K562 (cell line): Measurements from ENCODE around the gene MUCL3. TPM values are rescaled to one million over a fixed set of nuclear protein-coding genes. Genes with fewer than 3 reads are reported as not detected.

Experiments used
- ATF3 ChIP-seq, 2 experiments: fragments of 450-650 bp in 1 of 2; sonication (generic) in 1 of 2; formaldehyde crosslinking in 1 of 2; IDR thresholded peaks in 1 of 2; conservative IDR thresholded peaks in 1 of 2; 2 replicates each; pipeline versions ENCODE4 v1.6.1 to v1.8.1; 2016 to 2023; ENCODE audit warnings: mild to moderate bottlenecking in 2 of 2, moderate library complexity in 2 of 2, inconsistent platforms in 1 of 2, missing genetic modification reagents in 1 of 2
- HLTF ChIP-seq: fragments of 450-650 bp; IDR thresholded peaks from 2 replicates; pipeline ENCODE4 v1.6.1; 2016
- KDM4B ChIP-seq, 2 experiments: fragments of 450-650 bp in 1 of 2; sonication (generic) in 1 of 2; IDR thresholded peaks; 2 replicates each; pipeline ENCODE4 v1.6.1; 2016 to 2017; ENCODE audit warnings: borderline replicate concordance in 2 of 2, antibody characterized with exemption in 1 of 2, low read depth in 1 of 2, mild to moderate bottlenecking in 1 of 2
- KDM5B ChIP-seq: fragments of 200-600 bp; sonication (generic); IDR thresholded peaks from 2 replicates; pipeline ENCODE4 v1.6.1; 2012; ENCODE audit warnings: low read depth, mild to moderate bottlenecking, moderate library complexity, low read length, control low read depth, inconsistent platforms; ENCODE audit not compliant: insufficient replicate concordance
- TCF7 ChIP-seq: sonication (generic); IDR thresholded peaks from 2 replicates; pipeline ENCODE4 v1.6.1; 2016; ENCODE audit warnings: antibody characterized with exemption, borderline replicate concordance
- ZBTB34 ChIP-seq: fragments of 250-450 bp; sonication (Bioruptor Pico); IDR thresholded peaks from 2 replicates; pipeline ENCODE4 v1.8.0; 2021; ENCODE audit warnings: mild to moderate bottlenecking, moderate library complexity
- ZNF444 ChIP-seq: fragments of 250-450 bp; sonication (Bioruptor Pico); IDR thresholded peaks from 2 replicates; pipeline ENCODE4 v1.4.0; 2020; ENCODE audit warnings: mild to moderate bottlenecking, moderate library complexity
- ZNF707 ChIP-seq: fragments of 250-450 bp; sonication (Bioruptor Pico); conservative IDR thresholded peaks from 2 replicates; pipeline ENCODE4 v1.8.0; 2022; ENCODE audit warnings: inconsistent platforms, mild to moderate bottlenecking, moderate library complexity
- polyA plus RNA-seq, 8 experiments: library from polyadenylated mRNA; depleted of rRNA in 4 of 8; stranded (reverse) in 5 of 8; unstranded in 3 of 8; fragments of >200 nt; fragmentation: Nextera tagmentation in 2 of 8; fragmentation: Illumina TruSeq in 1 of 8; extraction: Ambion mirVana in 2 of 8; extraction: Trizol in 1 of 8; gene quantifications; 2 replicates each; pipeline versions ENCODE4 v1.2.1 to v1.2.3, GENCODE V29; 2011 to 2014; ENCODE audit warnings: inconsistent platforms in 1 of 8, missing spikeins in 1 of 8
- total RNA-seq, 7 experiments: library from RNA; depleted of rRNA in 6 of 7; stranded (reverse); fragments of >200 nt in 6 of 7; fragmentation: Illumina TruSeq in 2 of 7; extraction: Trizol in 2 of 7; gene quantifications; 2 replicates each; pipeline versions ENCODE4 v1.2.1 to v1.2.3, GENCODE V29; 2011 to 2021; ENCODE audit warnings: low replicate concordance in 1 of 7
- TF ChIP-seq, protein P1 (sequence below): fragments of 200-600 bp; sonication (generic); IDR thresholded peaks from one replicate; pipeline ENCODE4 v1.6.1; 2012; ENCODE audit warnings: mild to moderate bottlenecking, low read depth, low read length, inconsistent platforms
- TF ChIP-seq, protein P2 (sequence below), 2 experiments: fragments of 450-650 bp; conservative IDR thresholded peaks; 2 replicates each; pipeline ENCODE4 v1.6.1; 2017; ENCODE audit warnings: mild to moderate bottlenecking in 2 of 2, moderate library complexity in 2 of 2

Gene MUCL3
- total and polyA plus RNA-seq, 9 of the 15 experiments (the other 6 are each of a cell fraction or from before 2014, with no cell fraction given), result 0.07 TPM; not detected in 8

GRCh38 chr6:30914076-30914853, 26.5 kb upstream of the MUCL3 start, which contains the start of gene VARS2 (continued):
- TF ChIP-seq ZNF707 (no peak), ZBTB34 (CRISPR knock-in tag) (no peak), HLTF (no peak; the same call in 1 of the 2 replicates), ATF3 (IDR thresholded peaks at IDR 0.05) (no peak), ATF3 (CRISPR knock-in tag; conservative IDR thresholded peaks at IDR 0.05) (no peak), TCF7 (no peak), KDM5B (peak; percentile 57), ZNF444 (no peak), KDM4B (IDR thresholded peaks at IDR 0.05; ENCODE audit: borderline replicate concordance in 2 of 2, low read depth in 1 of 2) (no peak)
- TF ChIP-seq, protein P1, sequence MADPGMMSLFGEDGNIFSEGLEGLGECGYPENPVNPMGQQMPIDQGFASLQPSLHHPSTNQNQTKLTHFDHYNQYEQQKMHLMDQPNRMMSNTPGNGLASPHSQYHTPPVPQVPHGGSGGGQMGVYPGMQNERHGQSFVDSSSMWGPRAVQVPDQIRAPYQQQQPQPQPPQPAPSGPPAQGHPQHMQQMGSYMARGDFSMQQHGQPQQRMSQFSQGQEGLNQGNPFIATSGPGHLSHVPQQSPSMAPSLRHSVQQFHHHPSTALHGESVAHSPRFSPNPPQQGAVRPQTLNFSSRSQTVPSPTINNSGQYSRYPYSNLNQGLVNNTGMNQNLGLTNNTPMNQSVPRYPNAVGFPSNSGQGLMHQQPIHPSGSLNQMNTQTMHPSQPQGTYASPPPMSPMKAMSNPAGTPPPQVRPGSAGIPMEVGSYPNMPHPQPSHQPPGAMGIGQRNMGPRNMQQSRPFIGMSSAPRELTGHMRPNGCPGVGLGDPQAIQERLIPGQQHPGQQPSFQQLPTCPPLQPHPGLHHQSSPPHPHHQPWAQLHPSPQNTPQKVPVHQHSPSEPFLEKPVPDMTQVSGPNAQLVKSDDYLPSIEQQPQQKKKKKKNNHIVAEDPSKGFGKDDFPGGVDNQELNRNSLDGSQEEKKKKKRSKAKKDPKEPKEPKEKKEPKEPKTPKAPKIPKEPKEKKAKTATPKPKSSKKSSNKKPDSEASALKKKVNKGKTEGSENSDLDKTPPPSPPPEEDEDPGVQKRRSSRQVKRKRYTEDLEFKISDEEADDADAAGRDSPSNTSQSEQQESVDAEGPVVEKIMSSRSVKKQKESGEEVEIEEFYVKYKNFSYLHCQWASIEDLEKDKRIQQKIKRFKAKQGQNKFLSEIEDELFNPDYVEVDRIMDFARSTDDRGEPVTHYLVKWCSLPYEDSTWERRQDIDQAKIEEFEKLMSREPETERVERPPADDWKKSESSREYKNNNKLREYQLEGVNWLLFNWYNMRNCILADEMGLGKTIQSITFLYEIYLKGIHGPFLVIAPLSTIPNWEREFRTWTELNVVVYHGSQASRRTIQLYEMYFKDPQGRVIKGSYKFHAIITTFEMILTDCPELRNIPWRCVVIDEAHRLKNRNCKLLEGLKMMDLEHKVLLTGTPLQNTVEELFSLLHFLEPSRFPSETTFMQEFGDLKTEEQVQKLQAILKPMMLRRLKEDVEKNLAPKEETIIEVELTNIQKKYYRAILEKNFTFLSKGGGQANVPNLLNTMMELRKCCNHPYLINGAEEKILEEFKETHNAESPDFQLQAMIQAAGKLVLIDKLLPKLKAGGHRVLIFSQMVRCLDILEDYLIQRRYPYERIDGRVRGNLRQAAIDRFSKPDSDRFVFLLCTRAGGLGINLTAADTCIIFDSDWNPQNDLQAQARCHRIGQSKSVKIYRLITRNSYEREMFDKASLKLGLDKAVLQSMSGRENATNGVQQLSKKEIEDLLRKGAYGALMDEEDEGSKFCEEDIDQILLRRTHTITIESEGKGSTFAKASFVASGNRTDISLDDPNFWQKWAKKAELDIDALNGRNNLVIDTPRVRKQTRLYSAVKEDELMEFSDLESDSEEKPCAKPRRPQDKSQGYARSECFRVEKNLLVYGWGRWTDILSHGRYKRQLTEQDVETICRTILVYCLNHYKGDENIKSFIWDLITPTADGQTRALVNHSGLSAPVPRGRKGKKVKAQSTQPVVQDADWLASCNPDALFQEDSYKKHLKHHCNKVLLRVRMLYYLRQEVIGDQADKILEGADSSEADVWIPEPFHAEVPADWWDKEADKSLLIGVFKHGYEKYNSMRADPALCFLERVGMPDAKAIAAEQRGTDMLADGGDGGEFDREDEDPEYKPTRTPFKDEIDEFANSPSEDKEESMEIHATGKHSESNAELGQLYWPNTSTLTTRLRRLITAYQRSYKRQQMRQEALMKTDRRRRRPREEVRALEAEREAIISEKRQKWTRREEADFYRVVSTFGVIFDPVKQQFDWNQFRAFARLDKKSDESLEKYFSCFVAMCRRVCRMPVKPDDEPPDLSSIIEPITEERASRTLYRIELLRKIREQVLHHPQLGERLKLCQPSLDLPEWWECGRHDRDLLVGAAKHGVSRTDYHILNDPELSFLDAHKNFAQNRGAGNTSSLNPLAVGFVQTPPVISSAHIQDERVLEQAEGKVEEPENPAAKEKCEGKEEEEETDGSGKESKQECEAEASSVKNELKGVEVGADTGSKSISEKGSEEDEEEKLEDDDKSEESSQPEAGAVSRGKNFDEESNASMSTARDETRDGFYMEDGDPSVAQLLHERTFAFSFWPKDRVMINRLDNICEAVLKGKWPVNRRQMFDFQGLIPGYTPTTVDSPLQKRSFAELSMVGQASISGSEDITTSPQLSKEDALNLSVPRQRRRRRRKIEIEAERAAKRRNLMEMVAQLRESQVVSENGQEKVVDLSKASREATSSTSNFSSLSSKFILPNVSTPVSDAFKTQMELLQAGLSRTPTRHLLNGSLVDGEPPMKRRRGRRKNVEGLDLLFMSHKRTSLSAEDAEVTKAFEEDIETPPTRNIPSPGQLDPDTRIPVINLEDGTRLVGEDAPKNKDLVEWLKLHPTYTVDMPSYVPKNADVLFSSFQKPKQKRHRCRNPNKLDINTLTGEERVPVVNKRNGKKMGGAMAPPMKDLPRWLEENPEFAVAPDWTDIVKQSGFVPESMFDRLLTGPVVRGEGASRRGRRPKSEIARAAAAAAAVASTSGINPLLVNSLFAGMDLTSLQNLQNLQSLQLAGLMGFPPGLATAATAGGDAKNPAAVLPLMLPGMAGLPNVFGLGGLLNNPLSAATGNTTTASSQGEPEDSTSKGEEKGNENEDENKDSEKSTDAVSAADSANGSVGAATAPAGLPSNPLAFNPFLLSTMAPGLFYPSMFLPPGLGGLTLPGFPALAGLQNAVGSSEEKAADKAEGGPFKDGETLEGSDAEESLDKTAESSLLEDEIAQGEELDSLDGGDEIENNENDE, result no peak
- TF ChIP-seq, protein P2, sequence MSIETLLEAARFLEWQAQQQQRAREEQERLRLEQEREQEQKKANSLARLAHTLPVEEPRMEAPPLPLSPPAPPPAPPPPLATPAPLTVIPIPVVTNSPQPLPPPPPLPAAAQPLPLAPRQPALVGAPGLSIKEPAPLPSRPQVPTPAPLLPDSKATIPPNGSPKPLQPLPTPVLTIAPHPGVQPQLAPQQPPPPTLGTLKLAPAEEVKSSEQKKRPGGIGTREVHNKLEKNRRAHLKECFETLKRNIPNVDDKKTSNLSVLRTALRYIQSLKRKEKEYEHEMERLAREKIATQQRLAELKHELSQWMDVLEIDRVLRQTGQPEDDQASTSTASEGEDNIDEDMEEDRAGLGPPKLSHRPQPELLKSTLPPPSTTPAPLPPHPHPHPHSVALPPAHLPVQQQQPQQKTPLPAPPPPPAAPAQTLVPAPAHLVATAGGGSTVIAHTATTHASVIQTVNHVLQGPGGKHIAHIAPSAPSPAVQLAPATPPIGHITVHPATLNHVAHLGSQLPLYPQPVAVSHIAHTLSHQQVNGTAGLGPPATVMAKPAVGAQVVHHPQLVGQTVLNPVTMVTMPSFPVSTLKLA (conservative IDR thresholded peaks at IDR 0.05), result peak; percentile 75 to 89
